CD4-positive, alpha-beta memory T cell (primary cell): ENCODE data around the gene CHST11. TPM values are rescaled to one million over a fixed set of nuclear protein-coding genes. Genes with fewer than 3 reads are reported as not detected.

Experiments
- CTCF ChIA-PET: fragments of 350-600 bp; sonication (Branson Sonifier 250); formaldehyde crosslinking; loops from one replicate; lab custom pipeline; 2021; ENCODE audit warnings: inconsistent platforms; ENCODE audit not compliant: partially characterized antibody; lab: Charles Lee
- POLR2A ChIA-PET: fragments of 350-600 bp; sonication (Branson Sonifier 250); formaldehyde crosslinking; loops from one replicate; lab custom pipeline; 2021; ENCODE audit not compliant: partially characterized antibody; lab: Charles Lee
- DNase-seq, 5 donors: peaks; one replicate each; pipeline versions ENCODE4 v3.0.0 to v3.0.0-alpha.2; 2020 to 2022; ENCODE audit warnings: mixed read lengths in 1 of 5
- H3K27ac ChIP-seq: one replicate; pipeline ENCODE4 v1.7.0; 2013; ENCODE audit warnings: low read depth, low read length
- H3K27me3 ChIP-seq: 2 replicates; pipeline ENCODE4 v1.7.0; 2013; ENCODE audit warnings: mild to moderate bottlenecking, low read length, moderate library complexity; ENCODE audit not compliant: insufficient read depth
- H3K36me3 ChIP-seq: 2 replicates; pipeline ENCODE4 v1.7.0; 2013; ENCODE audit warnings: mild to moderate bottlenecking, low read length, moderate library complexity; ENCODE audit not compliant: insufficient read depth
- H3K4me1 ChIP-seq: 2 replicates; pipeline ENCODE4 v1.7.0; 2013; ENCODE audit warnings: mild to moderate bottlenecking, low read length, moderate library complexity; ENCODE audit not compliant: insufficient read depth
- H3K4me3 ChIP-seq, 2 donors: one replicate each; pipeline ENCODE4 v1.7.0; 2013; ENCODE audit warnings: low read length in 2 of 2, mild to moderate bottlenecking in 1 of 2
- H3K9me3 ChIP-seq, 2 donors: one replicate each; pipeline ENCODE4 v1.7.0; 2013; ENCODE audit warnings: low read length in 2 of 2, control low read depth in 1 of 2; ENCODE audit not compliant: control insufficient read depth in 1 of 2
- H3K27ac Mint-ChIP-seq, 7 donors: one replicate each; pipeline ENCODE4 v1.8.0; 2020 to 2021; ENCODE audit warnings: mixed read lengths in 7 of 7, mild to moderate bottlenecking in 6 of 7, inconsistent platforms in 3 of 7, moderate library complexity in 3 of 7
- H3K27me3 Mint-ChIP-seq, 2 donors: one replicate each; pipeline ENCODE4 v1.8.0; 2020 to 2021; ENCODE audit warnings: mixed read lengths in 2 of 2
- H3K36me3 Mint-ChIP-seq, 2 donors: one replicate each; pipeline ENCODE4 v1.8.0; 2020 to 2021; ENCODE audit warnings: mixed read lengths in 2 of 2, inconsistent platforms in 1 of 2, mild to moderate bottlenecking in 1 of 2
- H3K4me1 Mint-ChIP-seq, 4 donors: one replicate each; pipeline ENCODE4 v1.8.0; 2020 to 2021; ENCODE audit warnings: mixed read lengths in 4 of 4, mild to moderate bottlenecking in 1 of 4
- H3K4me3 Mint-ChIP-seq, 8 donors: one replicate each; pipeline ENCODE4 v1.8.0; 2020 to 2021; ENCODE audit warnings: mixed read lengths in 8 of 8, mild to moderate bottlenecking in 7 of 8, moderate library complexity in 6 of 8, inconsistent platforms in 3 of 8
- H3K9me3 Mint-ChIP-seq, 8 donors: one replicate each; pipeline ENCODE4 v1.8.0; 2020 to 2021; ENCODE audit warnings: mixed read lengths in 8 of 8, mild to moderate bottlenecking in 5 of 8, inconsistent platforms in 3 of 8, moderate library complexity in 1 of 8
- intact Hi-C: fragments of 100-400 bp; cut with micrococcal nuclease; formaldehyde crosslinking; loops from one replicate; pipeline ENCODE4 v1.15.1; 2023
- polyA plus RNA-seq, 2 donors: library from polyadenylated mRNA; unstranded; fragments of 300-500 nt; fragmentation: Illumina TruSeq; gene quantifications; one replicate each; pipeline ENCODE4 v1.2.3, GENCODE V29; 2021
- total RNA-seq, 2 experiments: library from RNA; stranded (reverse); gene quantifications; one replicate each; pipeline ENCODE4 v1.2.3, GENCODE V29; 2021

Gene CHST11
- total and polyA plus RNA-seq, 4 experiments from 2014 or later, result 55.1 to 64.6 (median 59.8) TPM

DNA sequence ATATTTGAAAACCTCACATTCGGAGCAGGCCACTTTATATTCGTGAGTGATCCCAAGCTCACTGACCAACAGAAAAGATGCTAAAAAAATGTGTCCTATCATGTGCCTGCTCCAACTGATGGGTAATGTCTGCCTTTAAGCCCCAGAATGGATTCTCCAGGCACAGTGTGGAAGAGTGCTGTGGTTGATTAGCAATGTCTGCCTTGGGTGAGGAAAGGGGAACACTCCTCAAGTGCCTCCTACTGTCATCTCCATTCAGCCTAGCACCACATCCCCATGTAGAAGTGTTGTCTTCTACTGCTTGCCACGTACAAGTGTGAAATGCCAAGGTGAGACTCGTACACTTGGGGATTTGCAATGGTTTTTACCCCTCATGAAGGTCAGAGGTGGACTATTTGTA is 302.0 kb downstream of the CHST11 start:
- Mint-ChIP-seq H3K27me3 (no peaks in the 10 kb centered on the region), H3K4me3 (no peak overlapping the region), H3K4me1 (peaks cover 16 to 27% (median 21%) of the 10 kb centered on the region in 4 donors), H3K9me3 (no peaks in the 10 kb centered on the region), H3K36me3 (peaks cover 26 to 36% of the 10 kb centered on the region in 2 donors), H3K27ac (peak overlapping the region in 2 of 7 donors; percentile 6 to 77)
- no peak for DNase-seq
- no peak overlapping the region for H3K27ac ChIP-seq
- H3K27me3 ChIP-seq, result no peaks in the 10 kb centered on the region
- no peak overlapping the region for H3K4me3 ChIP-seq
- peaks cover 19% of the 10 kb centered on the region for H3K36me3 ChIP-seq
- intact Hi-C loops, result no loop called here
- no peaks in the 10 kb centered on the region for H3K4me1 ChIP-seq
- H3K9me3 ChIP-seq, result no peaks in the 10 kb centered on the region
- POLR2A ChIA-PET, result no interaction called here
- CTCF ChIA-PET, result no interaction called here

- CTCF ChIA-PET, result interaction anchor here (1.7 to 1.8 kb wide), 2 partner anchors 16 to 379 kb away, joined by 4 to 5 read pairs; no protein-coding TSS in a partner anchor
- DNase-seq, result no peak
- Mint-ChIP-seq H3K36me3 (peaks cover 26 to 33% of the 10 kb centered on the region in 2 donors), H3K27me3 (no peaks in the 10 kb centered on the region), H3K27ac (peak overlapping the region in 5 of 7 donors; percentile 0 to 43 (median 25)), H3K4me1 (peaks cover 29 to 49% (median 34%) of the 10 kb centered on the region in 4 donors), H3K4me3 (no peak overlapping the region), H3K9me3 (no peaks in the 10 kb centered on the region)
- Histone ChIP-seq H3K27me3 (no peaks in the 10 kb centered on the region), H3K4me1 (peaks cover 15% of the 10 kb centered on the region), H3K9me3 (no peaks in the 10 kb centered on the region), H3K36me3 (peaks cover 19% of the 10 kb centered on the region), H3K27ac (no peak overlapping the region), H3K4me3 (no peak overlapping the region)
- intact Hi-C loops, result no loop called here
- POLR2A ChIA-PET, result no interaction called here
These were observed 304.3 kb downstream of the CHST11 start for GRCh38 chr12:104761091-104761490.

DNA sequence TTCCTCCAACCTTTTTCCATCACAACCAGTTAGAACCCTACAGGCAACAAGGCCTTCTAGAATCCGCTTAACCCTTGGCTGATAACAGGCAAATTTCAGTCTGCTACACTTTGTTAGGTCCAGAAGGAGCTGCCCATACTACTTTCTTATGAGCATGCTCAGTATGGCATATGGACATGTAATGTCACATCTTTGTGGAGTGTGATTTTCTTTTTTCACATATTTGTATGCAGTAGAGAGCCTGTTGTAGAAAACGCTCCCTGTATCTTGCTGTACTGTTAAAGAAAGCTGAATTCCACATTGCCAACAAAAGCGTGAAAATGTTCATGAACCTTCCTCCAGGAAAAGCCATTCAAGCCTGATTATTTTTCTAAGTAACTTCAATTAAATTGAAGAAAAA is 304.9 kb downstream of the CHST11 start:
- peak overlapping the region in 6 of 7 donors; percentile 0 to 85 (median 26) for H3K27ac Mint-ChIP-seq
- POLR2A ChIA-PET, result no interaction called here
- peaks cover 29 to 54% (median 34%) of the 10 kb centered on the region in 4 donors for H3K4me1 Mint-ChIP-seq
- CTCF ChIA-PET, result interaction anchor here (1.0 to 1.8 kb wide), 3 partner anchors 16 to 380 kb away, joined by 4 to 5 read pairs (median 5); no protein-coding TSS in a partner anchor
- no peaks in the 10 kb centered on the region for H3K9me3 Mint-ChIP-seq
- peaks cover 21 to 28% of the 10 kb centered on the region in 2 donors for H3K36me3 Mint-ChIP-seq
- H3K36me3 ChIP-seq, result peaks cover 19% of the 10 kb centered on the region
- no peak overlapping the region for H3K4me3 ChIP-seq
- intact Hi-C loops, result no loop called here
- no peak overlapping the region for H3K4me3 Mint-ChIP-seq
- H3K27me3 ChIP-seq, result no peaks in the 10 kb centered on the region
- no peak for DNase-seq
- peaks cover 15% of the 10 kb centered on the region for H3K4me1 ChIP-seq
- H3K27ac ChIP-seq, result no peak overlapping the region
- no peaks in the 10 kb centered on the region for H3K27me3 Mint-ChIP-seq
- H3K9me3 ChIP-seq, result no peaks in the 10 kb centered on the region

DNA sequence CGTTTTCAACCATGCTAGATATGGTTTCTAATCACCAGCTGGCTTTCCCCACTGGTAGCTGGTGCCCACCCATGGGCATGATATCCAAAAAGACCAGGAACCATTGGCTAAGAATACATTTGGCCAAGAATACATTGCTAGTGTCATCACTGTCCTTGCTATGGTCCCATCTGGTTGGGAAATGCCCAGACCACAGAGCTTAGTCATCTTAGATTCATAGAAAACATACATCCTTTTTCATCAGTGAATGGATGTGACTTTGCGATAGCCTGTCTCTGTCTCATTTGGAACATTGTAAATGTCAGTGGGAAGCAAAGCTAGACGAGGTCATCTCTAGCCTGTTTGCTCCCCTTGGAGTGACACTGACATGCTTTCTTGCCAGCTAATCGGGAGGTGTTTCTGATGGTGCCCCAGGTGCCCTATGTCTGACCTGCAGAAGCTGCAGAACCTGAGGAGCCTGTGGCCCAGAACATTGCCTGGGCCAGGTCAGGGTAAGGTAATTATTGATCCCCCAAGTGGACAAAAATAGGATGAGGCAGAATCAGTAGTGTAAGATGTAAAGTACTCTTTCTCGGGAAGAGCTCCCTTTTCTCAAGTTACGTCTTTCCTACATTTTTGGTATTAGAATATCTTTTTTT is 306.5 kb downstream of the CHST11 start:
- DNase-seq, result no peak
- H3K4me3 Mint-ChIP-seq, result peak overlapping the region in 2 of 8 donors; percentile 32 to 48
- no peak overlapping the region for H3K4me3 ChIP-seq
- no peaks in the 10 kb centered on the region for H3K9me3 ChIP-seq
- H3K4me1 ChIP-seq, result peaks cover 15% of the 10 kb centered on the region
- peaks cover 8% of the 10 kb centered on the region for H3K36me3 ChIP-seq
- POLR2A ChIA-PET, result interaction anchor here (1.3 kb wide), 1 partner anchor 16 kb away, joined by 5 read pairs; no protein-coding TSS in a partner anchor
- peaks cover 8 to 13% of the 10 kb centered on the region in 2 donors for H3K36me3 Mint-ChIP-seq
- no peak overlapping the region for H3K27ac ChIP-seq
- no peaks in the 10 kb centered on the region for H3K27me3 ChIP-seq
- H3K27me3 Mint-ChIP-seq, result no peaks in the 10 kb centered on the region
- peak overlapping the region in 4 of 7 donors; percentile 17 to 67 (median 37) for H3K27ac Mint-ChIP-seq
- intact Hi-C loops, result no loop called here
- peaks cover 29 to 55% (median 34%) of the 10 kb centered on the region in 4 donors for H3K4me1 Mint-ChIP-seq
- no peaks in the 10 kb centered on the region for H3K9me3 Mint-ChIP-seq
- CTCF ChIA-PET, result interaction anchor here (0.7 to 2.1 kb wide), 6 partner anchors 12 to 570 kb away, joined by 3 to 8 read pairs (median 3); no protein-coding TSS in a partner anchor

GRCh38 chr12:104764225-104765091 is 307.7 kb downstream of the CHST11 start:
- Mint-ChIP-seq H3K27ac (peak overlapping the region in 4 of 7 donors; percentile 44 to 84 (median 66)), H3K4me3 (peak overlapping the region in 7 of 8 donors; percentile 13 to 61 (median 47)), H3K36me3 (peaks cover 4 to 8% of the 10 kb centered on the region in 2 donors), H3K4me1 (peaks cover 26 to 55% (median 32%) of the 10 kb centered on the region in 4 donors), H3K9me3 (no peaks in the 10 kb centered on the region), H3K27me3 (no peaks in the 10 kb centered on the region)
- no peak overlapping the region for H3K4me3 ChIP-seq
- no peaks in the 10 kb centered on the region for H3K9me3 ChIP-seq
- ChIA-PET POLR2A (interaction anchor here (1.3 kb wide), 1 partner anchor 17 kb away, joined by 5 read pairs; no protein-coding TSS in a partner anchor), CTCF (interaction anchor here (0.7 to 2.1 kb wide), 6 partner anchors 11 to 383 kb away, joined by 3 to 8 read pairs (median 3); no protein-coding TSS in a partner anchor)
- H3K27me3 ChIP-seq, result no peaks in the 10 kb centered on the region
- peak in 4 of 5 donors; percentile 15 to 33 (median 29) for DNase-seq
- H3K4me1 ChIP-seq, result peaks cover 15% of the 10 kb centered on the region
- no peak overlapping the region for H3K27ac ChIP-seq
- intact Hi-C loops, result no loop called here
- no peaks in the 10 kb centered on the region for H3K36me3 ChIP-seq

DNA sequence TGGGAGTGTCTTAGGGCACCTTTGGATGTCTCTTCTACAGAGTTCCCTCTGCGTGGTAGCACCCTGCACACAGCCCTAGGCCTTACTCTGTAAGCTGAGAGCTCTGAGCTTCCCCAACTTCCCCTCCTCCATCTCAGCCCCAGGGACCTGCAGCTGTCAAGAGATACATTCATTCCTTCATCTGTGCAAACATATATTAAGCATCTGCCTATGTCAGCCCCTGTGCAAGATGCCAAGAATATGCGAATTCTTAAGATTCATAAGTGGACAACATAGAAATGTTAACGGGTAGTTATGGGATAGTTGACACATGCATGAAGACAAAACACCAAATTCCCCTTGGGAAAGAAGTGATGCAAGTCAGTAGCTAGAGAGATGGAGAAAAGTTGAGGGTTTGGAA is 310.5 kb downstream of the CHST11 start:
- Histone ChIP-seq H3K4me1 (peaks cover 15% of the 10 kb centered on the region), H3K36me3 (no peaks in the 10 kb centered on the region), H3K27me3 (no peaks in the 10 kb centered on the region), H3K9me3 (no peaks in the 10 kb centered on the region), H3K4me3 (no peak overlapping the region), H3K27ac (no peak overlapping the region)
- Mint-ChIP-seq H3K27ac (peak overlapping the region in 1 of 7 donors; percentile 1), H3K9me3 (no peaks in the 10 kb centered on the region), H3K36me3 (no peaks in the 10 kb centered on the region), H3K4me3 (no peak overlapping the region), H3K27me3 (no peaks in the 10 kb centered on the region), H3K4me1 (peaks cover 21 to 38% (median 23%) of the 10 kb centered on the region in 4 donors)
- CTCF ChIA-PET, result interaction anchor here (1.6 kb wide), 1 partner anchor 385 kb away, joined by 6 read pairs; no protein-coding TSS in a partner anchor
- no peak for DNase-seq
- intact Hi-C loops, result no loop called here
- POLR2A ChIA-PET, result no interaction called here
